MM.1S (cell line): Measurements from ENCODE around the gene COP1.

ENCODE experiments used
- CTCF ChIP-seq: fragments of 300-600 bp; sonication (generic); IDR thresholded peaks from 2 replicates; pipeline ENCODE4 v1.5.1; 2016; ENCODE audit warnings: antibody characterized with exemption, low read length, mixed read lengths
- EZH2phosphoT487 ChIP-seq: fragments of 300-600 bp; sonication (generic); IDR thresholded peaks from 2 replicates; pipeline ENCODE4 v1.6.1; 2018; ENCODE audit warnings: antibody characterized with exemption, low read length

DNA sequence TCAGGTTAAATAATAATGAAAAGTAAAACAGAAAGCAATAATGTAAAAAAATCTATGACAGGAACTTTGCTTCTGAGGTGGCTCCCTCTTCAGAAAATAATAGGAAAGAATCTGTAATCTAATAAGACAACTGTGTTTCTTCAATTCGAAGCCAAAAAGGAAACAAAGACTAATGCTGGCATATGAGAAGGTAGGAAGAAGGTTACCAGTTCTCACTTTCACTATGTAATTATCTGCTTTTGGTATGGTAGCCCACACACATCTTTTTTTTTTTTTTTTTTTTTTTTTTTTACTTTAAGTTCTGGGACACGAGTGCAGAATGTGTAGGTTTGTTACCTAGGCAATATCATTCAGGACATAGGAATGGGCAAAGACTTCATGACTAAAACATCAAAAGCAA, 47.1 kb downstream of the COP1 start:
- TF ChIP-seq CTCF, result no peak
- no peak for TF ChIP-seq EZH2phosphoT487
